Measurements from ENCODE around the gene ZNF892.
A peak's percentile ranks its signal among the peaks of the same experiment; 100 is the strongest.
"Not testable (repeated sequence)": the region's sequence is repeated elsewhere in the genome, so short reads cannot be mapped to it uniquely, and the experiment has no call there.

The ZNF892 gene

GRCh38 chr2:95231723-95232122 lies 24.4 kb downstream of the ZNF892 start:
- peak; percentile 46 for DNase-seq

DNA sequence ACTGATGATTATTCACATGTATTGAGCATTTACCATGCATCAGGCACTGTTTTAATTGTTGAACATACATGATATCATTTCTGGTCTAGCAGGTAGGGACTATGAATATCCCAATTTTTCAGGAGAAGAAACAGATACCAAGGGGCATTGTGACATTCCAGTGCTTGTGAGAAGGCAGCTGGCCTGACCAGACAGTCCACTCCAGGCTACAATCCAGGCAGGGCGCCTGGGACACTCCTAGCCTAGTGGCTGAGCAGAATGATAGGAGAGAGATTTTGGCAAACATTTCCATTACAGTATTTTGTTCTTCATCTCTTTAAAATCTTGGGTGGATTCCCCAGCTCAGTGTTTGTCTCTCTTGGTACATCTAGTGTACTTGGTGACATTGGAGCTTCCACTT lies 24.9 kb downstream of the ZNF892 start:
- DNase-seq: no peak

GRCh38 chr2:95234286-95234785 lies 27.0 kb downstream of the ZNF892 start:
- DNase-seq: no peak

- no peak for DNase-seq
Observed at GRCh38 chr2:95234816-95235215, 27.5 kb downstream of the ZNF892 start.

DNA sequence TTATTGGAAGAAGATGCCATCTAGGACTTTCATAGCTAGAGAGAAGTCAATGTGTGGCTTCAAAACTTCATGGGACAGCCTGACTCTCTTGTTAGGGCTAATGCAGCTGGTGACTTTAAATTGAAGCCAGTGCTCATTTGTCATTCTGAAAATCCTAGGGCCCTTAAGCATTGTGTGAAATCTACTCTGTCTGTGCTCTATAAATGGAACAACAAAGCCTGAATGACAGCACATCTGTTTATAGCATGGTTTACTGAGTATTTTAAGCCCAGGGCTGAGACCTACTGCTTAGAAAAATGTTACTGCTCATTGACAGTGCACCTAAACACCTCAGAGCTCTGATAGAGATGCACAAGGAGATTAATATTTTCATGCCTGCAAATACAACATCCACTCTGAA lies 30.8 kb downstream of the ZNF892 start:
- no peak for DNase-seq

GRCh38 chr2:95240091-95240490 lies 32.8 kb downstream of the ZNF892 start:
- no peak for DNase-seq

GRCh38 chr2:95240556-95240955 lies 33.2 kb downstream of the ZNF892 start:
- no peak for DNase-seq

DNA sequence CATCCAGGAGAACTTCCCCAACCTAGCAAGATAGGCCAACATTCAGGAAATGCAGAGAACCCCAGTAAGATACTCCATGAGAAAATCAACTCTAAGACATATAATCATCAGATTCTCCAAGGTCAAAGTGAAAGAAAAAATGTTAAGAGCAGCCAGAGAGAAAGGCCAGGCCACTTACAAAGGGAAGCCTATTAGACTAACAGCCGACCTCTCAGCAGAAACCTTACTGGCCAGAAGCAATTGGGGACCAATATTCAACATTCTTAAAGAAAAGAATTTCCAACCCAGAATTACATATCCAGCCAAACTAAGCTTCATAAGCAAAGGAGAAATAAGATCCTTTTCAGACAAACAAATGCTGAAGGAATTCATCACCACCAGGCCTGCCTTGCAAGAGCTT lies 34.8 kb downstream of the ZNF892 start:
- not testable (repeated sequence) for DNase-seq
